GM18519 (cell line): Measurements from ENCODE around the gene SCOC.
A peak's percentile ranks its signal among the peaks of the same experiment; 100 is the strongest.

Experiments
- ATAC-seq: cut with Tn5 transposase; IDR thresholded peaks from one replicate; pipeline ENCODE4 v1.9.1; 2021; ENCODE audit warnings: mild to moderate bottlenecking, moderate library complexity; ENCODE audit not compliant: unreplicated experiment, low FRiP score

Gene SCOC

DNA sequence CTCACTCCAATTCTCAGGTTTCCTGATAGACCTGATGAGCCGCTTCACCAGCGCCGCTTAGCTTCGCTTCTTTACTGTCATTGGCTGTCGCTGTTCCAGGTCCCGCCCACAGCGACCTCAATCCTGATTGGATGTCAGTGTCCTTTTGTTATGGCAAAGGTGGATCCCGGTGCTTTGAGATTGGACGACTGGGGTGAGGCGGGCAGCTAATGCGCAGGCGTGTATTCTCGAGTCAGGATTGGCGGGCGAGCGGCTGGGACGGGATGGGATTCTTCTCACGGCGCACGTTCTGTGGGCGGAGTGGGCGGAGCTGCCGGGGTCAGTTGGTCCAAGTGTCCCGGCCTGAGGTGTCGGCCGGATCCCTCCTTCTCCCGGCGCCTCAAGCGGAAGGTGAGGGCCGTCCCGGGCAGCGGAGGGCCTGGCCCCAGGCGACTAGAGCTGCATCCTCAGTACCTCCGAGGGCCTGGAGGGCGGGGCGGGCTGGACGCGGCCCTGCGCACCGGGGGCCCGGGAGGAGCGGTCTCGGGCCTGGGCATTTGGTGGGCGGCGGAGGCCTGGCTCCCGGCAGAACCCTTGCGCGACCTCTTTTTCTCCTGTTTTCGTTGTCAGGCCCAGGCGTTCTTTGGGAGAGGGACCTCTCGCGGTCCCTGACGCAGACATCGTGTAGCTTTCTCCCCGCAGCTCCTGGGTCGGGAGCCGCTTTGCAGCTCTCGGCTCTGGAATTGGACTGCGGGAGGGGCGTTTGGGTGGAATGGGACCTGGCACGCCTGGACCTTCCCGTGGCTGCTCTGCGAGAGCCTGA, at the start of gene SCOC:
Gene SCOC (plus strand): TSS at position 319 of the 802 bp plus-strand sequence. CDS start 5,525 bp downstream, outside the sequence.
- ATAC-seq = peak; percentile 84

DNA sequence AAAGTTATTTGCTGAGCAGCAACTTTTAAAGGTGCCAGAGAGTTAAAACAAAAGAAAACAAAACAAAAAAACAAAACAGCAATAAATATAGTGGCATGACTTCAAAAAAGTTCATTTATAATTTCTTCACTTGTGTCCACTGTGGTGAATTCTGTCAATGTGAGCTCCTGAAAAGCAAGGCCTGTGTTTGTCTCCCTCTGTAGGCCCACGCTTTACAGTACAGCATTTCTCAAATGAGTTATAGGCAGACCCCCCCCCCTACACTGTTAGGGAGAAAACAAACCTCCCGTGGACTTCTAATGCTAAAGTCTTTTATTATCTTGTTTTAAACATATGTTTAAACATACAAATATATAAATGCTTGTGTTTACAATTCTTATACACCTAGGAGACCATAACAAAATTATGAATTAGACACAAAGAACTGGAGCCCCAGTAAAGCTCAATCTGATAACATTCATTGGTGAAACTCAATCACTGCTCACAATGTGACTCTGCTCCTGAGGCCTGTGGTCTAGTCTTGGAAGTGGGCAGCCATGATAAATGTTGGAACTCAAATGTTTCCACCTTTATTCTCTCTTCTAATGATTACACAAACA, 47.0 kb upstream of the SCOC start:
- ATAC-seq = no peak

DNA sequence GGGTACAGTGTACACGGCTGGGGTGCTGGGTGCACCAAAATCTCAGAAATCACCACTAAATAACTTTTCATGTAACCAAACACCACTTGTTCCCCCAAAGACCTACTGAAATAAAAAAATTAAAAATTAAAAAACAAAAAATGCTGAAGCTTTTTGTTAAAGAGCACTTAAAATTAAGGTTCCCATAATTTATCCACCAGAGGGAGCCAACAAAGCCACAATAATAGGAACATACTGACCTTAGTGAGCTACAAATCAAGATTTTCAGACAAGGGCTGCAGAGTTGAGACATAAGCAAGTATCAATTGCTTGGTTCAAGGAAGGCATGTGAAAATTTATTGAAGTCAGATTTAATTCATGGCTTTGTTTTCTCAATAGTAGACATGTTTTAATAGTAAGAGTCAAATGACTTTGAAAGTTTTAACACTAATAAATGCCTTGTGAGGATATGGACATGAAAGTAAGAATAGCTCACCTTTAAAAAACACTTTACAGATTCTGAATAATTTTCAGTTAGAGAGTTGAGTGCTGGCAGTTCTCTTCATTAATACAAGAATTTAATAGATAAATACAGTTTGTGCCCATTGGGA, 43.0 kb upstream of the SCOC start:
- no peak for ATAC-seq

DNA sequence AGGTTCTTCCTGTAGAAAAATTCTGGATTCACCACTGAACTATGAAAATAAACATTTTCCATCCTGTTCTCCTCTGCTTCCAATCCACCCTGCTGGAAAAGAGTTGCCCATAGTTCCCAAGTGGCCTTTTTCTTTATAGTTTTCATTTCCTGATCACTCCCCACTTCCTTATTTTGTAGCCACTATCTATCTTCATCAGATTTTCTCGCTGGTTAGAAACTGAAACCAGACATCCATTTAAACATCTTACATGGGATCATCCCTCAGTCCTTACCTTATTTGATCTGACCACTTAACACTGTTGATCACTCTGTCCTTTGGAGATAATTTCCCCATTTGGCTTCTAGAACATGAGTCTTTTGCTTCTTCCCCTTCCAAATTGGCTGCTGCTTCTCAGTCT, 42.2 kb upstream of the SCOC start:
- no peak for ATAC-seq

DNA sequence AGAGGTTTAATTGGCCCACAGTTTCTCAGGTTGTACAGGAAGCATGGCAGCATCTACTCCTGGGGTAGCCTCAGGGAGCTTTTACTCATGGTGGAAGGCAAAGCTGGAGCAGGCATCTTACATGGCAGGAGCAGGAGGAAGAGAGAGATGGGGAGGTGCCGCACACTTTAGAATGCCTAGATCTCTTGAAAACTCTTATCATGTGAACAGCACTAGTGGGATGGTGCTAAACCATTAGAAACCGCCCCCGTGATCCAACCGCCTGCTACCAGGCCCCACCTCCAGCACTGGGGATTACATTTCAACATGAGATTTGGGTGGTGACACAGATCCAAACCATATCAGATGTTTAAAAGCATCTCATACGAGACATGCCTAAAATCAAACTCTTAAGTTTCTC, 41.6 kb upstream of the SCOC start:
- no peak for ATAC-seq

DNA sequence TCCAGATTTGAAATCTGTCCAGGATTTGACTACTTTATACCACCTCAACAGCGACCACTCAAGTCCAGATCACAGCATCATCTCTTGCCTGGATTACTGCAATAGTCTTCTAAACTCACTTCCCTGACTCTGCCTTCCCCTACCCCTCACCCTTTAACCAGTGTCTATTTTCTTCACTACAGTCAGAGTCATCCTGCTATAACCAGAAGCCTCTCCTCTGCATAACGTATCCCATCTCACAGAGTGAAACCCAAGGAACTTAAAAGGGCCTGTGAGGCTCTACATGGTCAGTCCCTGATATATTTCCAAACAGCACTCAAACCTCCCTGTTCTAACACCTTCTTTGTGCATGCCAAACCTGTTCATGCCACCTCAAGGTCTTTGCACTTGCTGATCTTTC, 40.7 kb upstream of the SCOC start:
- no peak for ATAC-seq

DNA sequence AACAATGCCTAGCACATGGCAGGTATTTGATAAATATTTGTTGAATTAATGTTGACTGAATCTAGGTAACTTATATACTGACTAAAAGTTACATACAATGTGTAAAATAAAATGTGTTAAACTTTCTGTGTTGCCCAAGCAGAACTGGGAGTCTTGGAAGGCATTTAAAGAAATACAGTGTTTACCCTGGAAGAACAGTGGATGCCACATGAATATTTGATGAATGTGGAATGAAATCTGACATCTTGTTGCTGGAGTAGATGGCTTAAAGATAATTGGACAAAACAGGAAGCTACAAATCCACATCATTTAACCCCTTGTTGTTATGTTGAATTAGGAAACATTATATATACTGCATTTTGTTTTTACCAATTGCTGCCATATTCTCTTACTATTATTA, 39.9 kb upstream of the SCOC start:
- no peak for ATAC-seq

DNA sequence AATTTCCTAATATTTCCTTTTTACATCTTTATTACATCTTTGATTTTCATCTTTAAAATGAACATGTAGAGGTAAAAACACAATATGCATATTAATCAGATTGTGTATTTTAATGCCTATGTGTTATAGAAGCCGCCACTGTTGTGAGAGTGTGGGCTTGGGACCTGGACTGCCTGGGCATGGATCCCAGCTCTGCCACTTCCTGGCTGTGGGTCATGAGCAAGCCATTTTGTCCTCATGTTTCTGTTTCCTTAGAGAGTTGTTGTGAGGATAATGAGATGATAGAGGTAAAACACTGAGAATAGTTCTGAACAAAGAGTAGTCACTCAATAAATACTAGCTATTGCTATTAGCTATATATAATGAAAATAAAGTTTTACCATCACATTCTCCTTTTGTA, 38.4 kb upstream of the SCOC start:
- no peak for ATAC-seq

DNA sequence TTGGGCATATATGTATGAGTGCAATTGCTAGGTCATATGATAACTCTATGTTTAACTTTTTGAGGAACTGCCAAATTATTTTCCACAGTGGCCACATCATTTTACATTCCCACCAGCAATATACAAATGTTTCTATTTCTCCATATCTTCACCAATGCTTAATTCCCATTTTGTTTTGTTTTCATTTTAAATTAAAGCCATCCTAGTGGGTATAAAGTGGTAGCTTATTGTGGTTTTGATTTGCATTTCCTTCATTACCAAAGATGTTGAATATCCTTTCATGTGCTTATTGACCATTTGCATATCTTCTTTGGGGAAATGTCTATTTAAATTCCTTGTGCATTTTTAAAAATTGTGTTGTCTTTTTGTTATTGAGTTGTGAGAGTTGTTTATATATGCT, 36.7 kb upstream of the SCOC start:
- ATAC-seq = no peak

DNA sequence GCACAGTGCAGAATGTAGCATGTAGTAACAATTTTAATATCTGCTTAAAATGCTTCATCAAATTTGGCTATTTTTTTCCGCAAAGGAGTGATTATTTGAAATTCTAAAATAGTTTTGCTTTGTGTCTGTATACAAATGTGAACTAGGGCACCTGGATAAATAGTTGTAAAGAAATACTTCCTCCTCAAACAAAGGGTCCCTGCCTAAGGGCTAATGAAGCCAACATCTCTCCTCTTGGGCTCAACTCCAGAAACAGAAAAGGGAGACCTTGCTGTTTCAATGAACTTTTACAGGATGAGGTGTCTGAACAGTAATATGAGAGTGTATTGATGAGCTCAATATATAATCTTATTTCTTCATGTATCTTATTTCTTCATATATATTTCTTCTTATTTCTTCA, 30.8 kb upstream of the SCOC start:
- ATAC-seq = no peak

DNA sequence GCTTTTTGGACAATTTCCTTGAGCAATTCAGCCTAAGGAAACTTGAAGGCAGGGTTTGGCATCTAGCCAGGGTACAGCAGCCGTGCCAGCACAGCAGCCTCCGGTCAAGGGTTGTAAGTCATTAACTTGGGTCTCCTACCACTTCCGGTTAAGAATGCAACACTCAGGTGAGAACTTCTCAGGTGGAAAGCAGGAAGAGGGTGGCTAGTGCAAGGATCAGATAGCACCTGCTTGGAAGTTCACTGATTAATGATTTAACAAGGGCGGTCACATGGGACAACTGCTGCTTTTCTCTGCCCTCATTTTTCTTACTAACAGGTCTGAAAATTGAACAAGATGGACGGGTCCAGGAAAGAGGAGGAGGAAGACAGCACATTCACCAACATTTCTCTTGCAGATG, 30.1 kb upstream of the SCOC start:
- no peak for ATAC-seq

DNA sequence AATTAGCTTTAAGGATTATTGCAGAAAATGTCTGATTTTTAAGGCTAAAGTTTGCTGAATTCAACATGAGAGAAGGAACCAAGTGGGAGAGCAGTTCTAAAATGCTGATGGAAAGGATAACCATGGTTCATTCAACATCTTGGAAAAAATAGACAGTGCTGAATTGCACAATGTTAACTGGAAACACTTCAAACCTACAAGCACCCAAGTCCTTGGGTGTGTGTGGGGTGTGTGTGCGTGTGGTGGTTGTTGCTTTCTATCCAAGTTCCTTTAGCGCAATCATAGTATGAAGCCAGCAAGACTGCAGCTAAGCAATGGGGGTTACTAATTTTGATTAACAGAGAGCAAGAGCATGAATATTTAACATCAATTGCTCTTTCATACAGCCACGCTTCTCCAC, 29.3 kb upstream of the SCOC start:
- ATAC-seq = no peak

DNA sequence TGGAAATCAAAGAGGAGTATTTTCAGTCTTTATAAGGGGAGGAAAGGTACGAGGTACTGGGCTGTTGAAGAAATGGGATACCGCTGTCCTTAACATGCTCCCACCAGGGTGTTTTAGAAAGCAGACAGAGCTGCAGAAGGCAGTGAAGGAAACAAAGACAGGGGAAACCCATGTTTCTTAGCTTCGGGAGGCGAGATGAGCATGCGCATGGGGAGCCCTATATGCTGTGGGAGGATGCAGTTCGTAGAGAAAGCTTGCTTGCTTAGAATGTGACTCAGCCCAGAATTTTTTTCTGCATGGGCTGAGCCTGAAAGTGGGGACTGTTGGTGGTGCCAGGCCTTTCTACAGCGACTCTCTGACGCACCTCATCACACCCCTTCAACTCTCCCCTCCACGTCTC, 28.8 kb upstream of the SCOC start:
- no peak for ATAC-seq

DNA sequence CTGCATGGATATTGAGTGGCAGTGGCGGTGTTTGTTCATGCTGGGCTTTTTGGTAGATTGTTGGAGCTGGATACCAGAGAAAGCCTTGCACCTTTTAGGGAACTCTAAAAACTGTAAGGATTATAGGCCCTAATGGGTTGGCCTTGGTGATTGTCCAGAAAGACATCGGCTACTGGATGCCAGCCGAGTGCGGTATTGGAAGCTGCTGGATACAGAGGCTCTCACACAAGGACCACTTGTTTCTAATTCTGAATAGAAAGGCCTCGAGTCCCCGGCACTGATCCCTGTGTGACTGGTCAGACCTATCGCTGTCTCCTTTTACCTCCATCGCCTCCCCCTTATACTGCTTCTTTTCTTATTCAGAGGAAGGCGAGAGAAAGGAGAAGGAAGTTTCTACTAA, 27.3 kb upstream of the SCOC start:
- ATAC-seq = no peak

DNA sequence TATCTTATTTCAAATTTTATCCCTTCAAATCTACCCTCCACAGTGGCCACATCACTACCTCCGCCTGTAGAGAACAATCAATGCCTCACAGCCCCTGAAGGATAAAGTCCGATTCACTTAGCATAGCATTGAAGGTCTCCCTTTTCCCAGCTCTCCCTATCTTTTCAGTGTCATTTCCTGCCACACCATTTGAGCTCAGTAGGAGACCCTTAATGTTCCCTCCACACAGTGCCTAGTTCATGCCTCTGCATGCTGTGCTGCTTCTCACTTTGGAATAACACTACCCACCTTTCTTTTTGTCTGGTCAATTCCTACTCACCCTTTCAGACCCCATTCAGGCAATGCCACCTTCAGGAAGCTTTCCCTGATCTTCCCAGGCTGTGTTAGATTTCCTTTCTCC, 23.6 kb upstream of the SCOC start:
- no peak for ATAC-seq

DNA sequence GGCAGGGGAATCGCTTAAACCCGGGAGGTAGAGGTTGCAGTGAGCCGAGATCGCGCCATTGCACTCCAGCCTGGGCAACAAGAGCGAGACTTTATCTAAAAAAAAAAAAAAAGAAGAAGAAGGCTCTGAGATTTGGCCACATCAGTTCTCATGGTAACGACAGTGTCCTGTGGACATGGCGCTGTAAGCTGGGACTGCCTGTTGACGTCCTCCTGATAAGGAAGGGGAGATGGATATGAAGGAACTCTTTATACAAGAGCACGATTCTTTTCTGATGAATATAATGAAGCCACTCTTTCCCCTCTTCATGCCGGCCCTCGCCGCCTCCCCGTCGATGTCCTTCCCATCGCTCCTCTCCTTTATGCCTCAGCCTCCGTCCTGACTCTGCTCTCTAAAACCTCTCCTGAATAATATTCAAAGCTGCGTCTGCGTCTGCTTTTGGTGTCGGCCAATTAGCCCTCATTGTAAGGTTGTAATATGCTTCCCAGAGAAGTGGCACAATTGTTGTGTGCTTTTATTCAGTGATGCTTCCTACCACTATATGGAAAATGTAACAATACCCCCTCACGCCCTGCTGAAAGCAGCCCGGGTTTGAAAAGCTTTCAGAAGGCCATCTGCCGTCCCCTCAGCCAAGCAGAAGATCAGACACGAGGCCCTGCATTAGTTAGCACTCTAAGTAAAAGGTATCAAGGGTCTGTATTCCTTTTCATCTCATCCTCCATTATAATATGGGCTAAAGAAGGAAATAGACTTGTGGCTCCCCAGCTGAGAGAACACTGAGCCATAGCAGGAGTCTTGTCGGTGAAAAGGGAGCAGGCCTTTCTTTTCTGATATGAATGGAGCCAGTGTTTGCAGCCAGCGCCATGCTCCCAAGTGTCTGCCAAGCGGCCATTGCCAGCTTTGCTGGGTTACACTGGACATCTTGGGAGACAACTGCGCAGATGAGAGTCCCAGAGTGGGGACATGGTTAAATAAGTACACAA, 22.1 kb upstream of the SCOC start:
- ATAC-seq = no peak

DNA sequence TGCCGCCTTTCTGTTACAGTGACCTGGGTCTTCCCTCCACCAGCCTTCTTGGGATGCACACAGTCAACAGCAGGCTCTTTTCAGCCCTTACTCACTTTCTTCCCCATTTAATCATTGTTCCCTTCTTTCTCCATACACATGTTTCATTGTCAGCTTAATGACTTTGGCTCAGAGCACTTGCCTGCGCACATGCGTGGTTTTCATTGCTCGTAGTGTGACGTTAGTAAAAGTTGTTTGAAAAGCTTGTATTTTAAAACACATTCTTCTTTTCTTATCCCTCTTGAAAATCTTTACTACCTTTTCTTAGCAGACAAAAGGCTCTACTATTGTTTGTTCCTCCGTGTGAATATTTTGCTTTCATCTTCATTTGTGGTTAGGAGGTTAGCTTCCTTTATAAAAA, 19.7 kb upstream of the SCOC start:
- no peak for ATAC-seq

DNA sequence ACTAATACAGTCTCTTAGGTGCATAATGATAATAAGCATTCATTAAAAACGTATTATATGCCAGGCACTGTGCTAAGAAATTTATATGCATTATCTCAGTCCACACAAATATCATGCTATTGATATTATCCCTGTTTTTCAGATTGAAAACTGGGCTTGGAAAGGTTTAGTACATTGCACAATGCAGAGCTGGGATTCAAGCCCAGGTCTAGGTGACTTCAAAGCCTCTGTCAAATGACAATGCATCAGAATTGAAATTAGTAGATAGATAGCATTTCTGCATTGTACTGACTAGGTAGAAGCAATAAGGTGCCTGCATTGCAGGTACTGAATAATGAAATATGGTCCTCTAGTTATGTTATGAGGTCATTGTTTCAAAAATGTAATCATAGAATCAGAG, 18.2 kb upstream of the SCOC start:
- ATAC-seq = no peak

DNA sequence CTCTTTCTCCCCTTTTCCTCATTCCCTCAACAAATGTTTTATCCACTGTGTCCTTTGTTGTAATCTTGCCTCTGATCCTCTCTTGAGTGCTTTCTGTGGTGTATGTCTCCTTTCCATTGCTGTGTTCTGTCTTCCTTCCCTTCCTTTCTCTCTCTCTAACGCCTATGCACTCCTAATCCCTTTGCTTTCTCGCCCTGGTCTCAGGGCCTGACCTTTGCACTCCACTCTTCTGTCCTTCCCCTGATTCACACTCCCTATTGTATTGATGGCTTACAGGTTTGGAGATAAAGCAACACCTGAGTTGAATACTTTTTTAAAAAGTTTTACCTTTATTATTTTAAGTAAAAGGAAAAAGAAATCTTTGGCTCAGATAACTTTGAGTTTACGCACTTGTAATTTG, 15.6 kb upstream of the SCOC start:
- no peak for ATAC-seq

DNA sequence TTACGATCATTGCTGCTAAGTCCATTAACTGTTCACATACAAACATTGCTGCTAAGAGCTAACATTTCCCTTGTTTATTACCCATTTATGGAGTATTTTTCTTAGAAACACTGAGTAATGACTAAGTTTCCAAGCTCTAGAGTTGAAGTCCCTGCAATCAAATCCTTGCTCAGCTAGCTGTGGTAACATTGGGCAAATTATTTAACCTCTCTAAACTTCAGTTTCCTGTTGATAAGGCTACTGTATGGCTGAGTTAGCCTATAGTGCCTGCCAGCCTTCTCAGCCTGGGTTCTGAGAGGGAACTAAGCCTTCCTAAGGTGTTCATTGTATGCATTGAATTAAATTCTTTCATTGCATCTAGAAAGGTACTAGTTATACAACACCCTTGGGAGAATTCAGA, 15.2 kb upstream of the SCOC start:
- no peak for ATAC-seq
